ENCODE measurements around the gene NCAPD3.
"Not testable (repeated sequence)": the region's sequence is repeated elsewhere in the genome, so short reads cannot be mapped to it uniquely, and the experiment has no call there.

The NCAPD3 gene

DNA sequence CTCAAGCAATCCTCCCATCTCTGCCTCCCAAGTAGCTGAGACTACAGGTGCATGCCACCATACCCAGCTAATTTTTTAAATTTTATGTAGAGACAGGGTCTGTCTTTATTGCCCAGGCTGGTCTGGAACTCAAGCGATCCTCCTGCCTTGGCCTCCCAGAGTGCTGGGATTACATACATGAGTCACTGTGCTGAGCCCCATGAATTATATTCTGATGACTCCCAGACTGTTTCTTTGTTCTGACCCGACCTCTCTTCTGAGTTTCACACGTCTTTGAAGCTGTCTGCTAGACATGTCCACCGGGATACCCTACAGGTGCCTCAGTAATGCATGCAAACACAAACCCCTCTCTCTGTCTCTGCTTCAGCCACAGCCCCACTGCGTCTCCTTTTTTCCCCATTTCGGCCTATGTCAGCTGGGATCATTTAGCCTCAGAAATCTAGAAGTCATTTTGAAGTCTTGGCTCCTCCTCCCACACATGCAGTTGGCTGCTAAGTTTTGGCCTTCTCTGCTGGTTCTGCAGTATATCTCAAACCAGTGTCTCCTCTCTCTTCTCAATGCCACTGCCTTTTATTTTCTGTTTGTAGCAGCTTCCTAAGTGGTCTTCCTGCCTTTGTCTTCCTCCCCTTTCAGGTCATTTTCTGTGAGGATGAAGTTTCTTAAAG is 5.5 kb upstream of the NCAPD3 start:
- no peak for DNase-seq

GRCh38 chr11:134228625-134229024 is 4.9 kb upstream of the NCAPD3 start:
- DNase-seq, result no peak

DNA sequence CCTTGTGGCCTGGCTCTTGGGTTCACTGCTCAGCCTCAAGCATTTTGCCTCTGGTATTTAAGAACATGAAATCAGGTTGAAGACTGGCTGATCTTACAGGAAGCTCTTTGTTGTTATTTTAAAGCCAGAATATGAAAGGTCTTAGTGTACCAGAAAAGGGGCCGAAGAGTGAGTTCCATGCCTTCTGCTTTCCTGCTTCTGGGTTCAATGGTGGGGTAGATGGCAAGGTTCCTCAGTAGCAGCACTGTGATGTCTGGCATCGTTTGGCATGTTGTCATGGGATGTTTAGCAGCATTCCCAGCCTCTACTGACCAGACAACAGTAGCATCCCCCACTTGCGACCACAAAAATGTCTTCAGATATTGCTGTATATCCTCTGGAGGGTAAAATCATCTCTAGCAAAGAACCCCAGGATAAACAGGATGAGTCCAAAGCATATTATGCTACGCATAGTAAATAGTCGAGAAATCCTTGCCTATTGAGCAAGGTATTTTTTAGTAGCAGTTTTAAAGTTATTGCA is 3.1 kb upstream of the NCAPD3 start:
- no peak for DNase-seq

GRCh38 chr11:134224710-134225664 is 1.2 kb upstream of the NCAPD3 start:
- DNase-seq, result peak in 56 of 58 donors; percentile 8 to 82 (median 58)

DNA sequence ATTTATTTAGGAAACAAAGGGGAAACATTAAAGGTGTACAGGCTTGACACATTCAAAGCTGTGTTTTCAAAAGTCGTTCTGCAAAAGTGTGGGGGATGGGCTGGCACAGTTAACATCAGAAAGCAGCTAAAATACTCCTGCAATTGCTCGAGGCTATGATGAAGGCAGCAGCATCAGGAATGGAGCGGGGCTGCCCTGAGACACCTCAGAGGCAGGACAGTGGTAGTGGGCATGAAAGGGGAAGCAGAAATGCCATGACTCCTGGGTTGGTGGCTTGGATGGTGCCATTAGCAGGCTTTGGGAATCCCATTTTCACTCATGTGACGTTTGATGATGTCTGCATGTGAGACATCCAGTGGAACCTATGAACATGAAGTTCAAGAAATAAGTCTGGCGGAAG is 646 bp downstream of the NCAPD3 start:
- DNase-seq, result no peak

GRCh38 chr11:134216816-134217215 is 7.0 kb downstream of the NCAPD3 start:
- no peak for DNase-seq

DNA sequence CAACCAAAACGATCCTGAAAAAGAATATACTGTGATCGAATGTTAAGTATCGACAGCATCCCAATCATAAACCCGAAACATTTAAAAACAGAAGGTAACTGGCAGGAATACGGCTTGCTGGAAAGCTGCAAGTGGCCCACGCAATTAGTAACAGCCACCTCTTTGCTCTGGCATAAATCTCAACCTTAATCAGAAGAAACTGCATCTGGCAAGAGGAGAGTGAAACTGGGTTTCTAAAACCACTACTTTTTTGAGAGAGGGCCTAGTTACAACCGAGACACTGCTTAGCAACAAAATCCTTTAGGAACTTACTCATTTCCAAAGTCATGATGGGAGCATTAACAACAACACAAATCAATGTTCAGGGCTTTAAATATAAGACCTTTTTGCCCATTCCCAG is 7.9 kb downstream of the NCAPD3 start:
- DNase-seq, result no peak

DNA sequence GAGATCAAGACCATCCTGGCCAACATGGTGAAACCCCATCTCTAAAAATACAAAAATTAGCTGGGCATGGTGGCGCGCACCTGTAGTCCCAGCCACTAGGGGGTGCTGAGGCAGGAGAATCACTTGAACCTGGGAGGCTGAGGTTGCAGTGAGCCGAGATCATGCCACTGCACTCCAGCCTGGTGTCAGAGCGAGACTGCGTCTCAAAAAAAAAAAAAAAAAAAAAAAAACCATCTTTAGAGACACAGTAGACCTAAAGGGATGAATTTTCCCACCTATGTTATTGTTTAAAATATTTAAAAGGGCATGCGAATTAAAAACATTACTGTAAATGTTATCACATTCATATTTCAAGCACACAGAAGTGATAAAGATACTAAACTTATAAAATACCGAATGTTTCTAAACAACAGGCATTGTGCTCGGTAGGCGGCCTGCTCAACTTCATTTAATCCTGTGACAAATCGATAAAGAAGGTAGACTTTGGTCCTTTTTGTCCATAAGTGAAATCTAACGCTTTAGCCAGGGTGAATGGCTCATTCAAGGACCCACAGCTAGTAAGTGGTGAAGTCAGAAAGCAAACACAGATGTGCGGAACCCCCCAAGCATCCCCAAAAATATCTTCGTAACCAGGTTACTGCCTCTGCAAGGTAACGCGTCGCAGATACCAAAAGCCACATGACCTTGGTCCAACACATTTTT is 16.1 kb downstream of the NCAPD3 start:
- DNase-seq, result no peak

- DNase-seq, result no peak
Measured at GRCh38 chr11:134206185-134206584, 17.6 kb downstream of the NCAPD3 start.

- no peak for DNase-seq
Measured at GRCh38 chr11:134205729-134206128, 18.0 kb downstream of the NCAPD3 start.

GRCh38 chr11:134202661-134203060 is 21.1 kb downstream of the NCAPD3 start:
- no peak for DNase-seq

GRCh38 chr11:134200688-134201087 is 23.1 kb downstream of the NCAPD3 start:
- no peak for DNase-seq

DNA sequence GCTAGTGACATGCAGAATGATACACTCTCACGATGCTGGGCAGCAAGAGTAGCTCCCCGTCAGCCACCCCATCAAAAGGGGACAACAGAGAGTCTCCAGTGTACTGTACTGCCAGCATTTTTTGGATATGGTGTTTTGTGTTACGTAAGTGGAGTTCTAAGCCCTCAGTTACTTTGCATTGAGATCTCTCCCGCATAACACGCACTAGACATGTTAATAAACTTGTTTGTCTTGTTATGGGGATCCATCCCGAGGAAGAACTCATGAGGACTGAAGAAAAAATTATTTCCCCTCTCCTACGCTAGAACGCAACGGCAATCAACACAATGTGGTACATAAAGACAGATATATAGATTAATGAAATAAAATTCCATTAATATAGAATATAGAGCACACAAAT is 24.2 kb downstream of the NCAPD3 start:
- no peak for DNase-seq

- no peak for DNase-seq
Measured at GRCh38 chr11:134196756-134197155, 27.0 kb downstream of the NCAPD3 start.

DNA sequence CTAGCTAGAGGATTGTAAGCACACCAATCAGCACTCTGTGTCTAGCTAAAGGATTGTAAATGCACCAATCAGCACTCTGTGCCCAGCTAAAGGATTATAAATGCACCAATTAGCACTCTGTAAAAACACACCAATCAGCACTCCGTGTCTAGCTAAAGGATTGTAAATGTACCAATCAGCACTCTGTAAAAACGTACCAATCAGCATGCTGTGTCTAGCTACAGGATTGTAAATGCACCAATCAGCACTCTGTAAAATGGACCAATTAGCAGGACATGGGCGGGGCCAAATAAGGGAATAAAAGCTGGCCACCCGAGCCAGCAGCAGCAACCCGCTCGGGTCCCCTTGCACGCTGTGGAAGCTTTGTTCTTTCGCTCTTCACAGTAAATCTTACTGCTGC is 35.7 kb downstream of the NCAPD3 start:
- DNase-seq, result not testable (repeated sequence)

DNA sequence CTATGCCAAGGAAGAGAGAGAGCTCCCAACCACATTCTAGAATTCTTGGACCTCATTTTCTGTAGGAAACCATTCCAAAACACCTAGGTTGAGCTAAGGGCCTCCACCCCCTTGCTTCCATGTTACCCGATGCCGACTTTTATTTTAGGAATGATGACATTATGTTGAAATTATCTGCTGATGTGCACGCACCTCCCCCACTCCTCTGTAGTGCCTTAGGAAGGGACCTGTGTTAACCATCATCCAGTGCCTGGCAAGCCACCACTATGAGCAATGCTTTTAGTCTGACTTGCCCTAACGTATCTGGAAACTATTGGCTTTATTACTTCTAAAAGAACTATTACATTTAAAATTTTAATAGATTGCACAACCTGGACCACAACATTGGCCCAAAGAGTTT is 42.1 kb downstream of the NCAPD3 start:
- DNase-seq, result no peak

- no peak for DNase-seq
Measured at GRCh38 chr11:134178032-134178674, 45.6 kb downstream of the NCAPD3 start.

DNA sequence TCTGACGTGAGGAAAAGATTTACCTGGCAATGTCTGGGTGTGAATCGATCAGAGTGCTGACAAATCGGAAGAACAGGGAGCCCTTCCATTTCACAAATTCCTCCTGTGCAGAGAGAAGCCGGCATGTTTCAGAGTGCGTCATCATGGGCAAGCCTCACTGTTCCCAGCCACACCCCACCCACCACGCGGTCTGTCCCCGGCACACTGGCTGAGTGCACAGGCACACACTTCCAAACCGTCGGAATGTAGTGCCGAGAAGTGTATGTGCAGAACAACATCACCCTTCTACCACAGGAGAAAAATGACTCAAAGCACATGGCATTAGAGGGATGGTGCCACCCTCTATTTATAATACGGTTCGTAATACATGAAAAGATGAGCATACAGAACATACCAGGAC is 47.5 kb downstream of the NCAPD3 start:
- peak in 15 of 58 donors; percentile 9 to 61 (median 33) for DNase-seq

DNA sequence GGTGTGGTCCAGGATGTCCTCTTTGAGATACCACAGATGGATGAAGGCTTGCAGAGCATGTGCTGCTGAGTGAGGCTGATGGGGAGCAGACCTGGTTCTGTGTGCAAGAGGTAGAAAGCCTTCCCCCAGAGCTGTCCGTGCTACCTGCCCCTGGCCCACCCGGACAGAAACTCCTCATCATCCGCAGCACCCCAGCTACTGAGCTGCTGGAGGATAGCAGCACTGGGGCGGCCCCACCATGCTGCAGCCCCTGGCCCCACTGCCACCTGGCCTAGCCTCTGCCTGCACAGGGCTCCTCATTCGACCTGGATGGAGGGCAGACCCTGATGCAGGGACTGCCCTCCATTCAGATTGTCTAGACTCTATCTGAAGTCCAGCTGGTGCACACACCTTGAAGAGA is 50.5 kb downstream of the NCAPD3 start:
- no peak for DNase-seq

DNA sequence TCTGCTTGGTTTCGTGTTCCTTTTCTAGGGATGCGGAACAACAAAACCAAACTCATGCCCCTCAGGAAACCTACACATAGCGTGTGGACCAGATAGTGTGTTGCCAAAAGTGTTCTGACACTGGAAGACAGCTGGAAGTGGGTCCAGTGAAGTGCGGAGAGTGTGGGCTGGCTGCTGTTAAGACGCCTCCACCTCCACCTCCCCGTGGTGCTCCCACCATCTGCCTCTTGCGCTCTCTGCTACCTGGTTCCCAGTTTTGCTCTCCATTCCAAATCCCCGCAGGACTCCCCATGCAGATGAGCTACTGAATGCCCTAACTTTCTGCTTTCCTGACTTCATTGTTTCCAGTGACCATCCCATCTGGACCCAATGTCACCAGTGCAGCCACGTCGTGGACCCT is 51.8 kb downstream of the NCAPD3 start:
- no peak for DNase-seq

- no peak for DNase-seq
Measured at GRCh38 chr11:134170919-134171281, 52.9 kb downstream of the NCAPD3 start.
